Measurements from ENCODE around the gene TENM3. TPM values are rescaled to one million over a fixed set of nuclear protein-coding genes. Genes with fewer than 3 reads are reported as not detected.

The TENM3 gene
- polyA plus RNA-seq, 1 experiment, result 54.9 TPM

- ChIA-PET CTCF (no interaction called here), POLR2A (no interaction called here)
- peaks cover 27% of the 10 kb centered on the region for H3K27me3 ChIP-seq (ENCODE audit: control insufficient read depth, insufficient read depth, low read length)
- no peak overlapping the region for H3K27ac ChIP-seq (ENCODE audit: low read depth, low read length)
- no peaks in the 10 kb centered on the region for H3K9me3 ChIP-seq (ENCODE audit: control insufficient read depth, insufficient read depth, low read length)
- DNase-seq (ENCODE audit: low read depth, low spot score), result no peak
- no peak overlapping the region for H3K4me3 ChIP-seq (ENCODE audit: low read depth, low read length)
- peak; percentile 29 for TF ChIP-seq CTCF (IDR thresholded peaks at IDR 0.05; ENCODE audit: low read depth, low read length)
These were observed 592.0 kb downstream of the TENM3 start for GRCh38 chr4:182835006-182835740.

GRCh38 chr4:182837831-182838230, 594.6 kb downstream of the TENM3 start:
- TF ChIP-seq CTCF (IDR thresholded peaks at IDR 0.05; ENCODE audit: low read depth, low read length), result no peak
- no peak overlapping the region for H3K27ac ChIP-seq (ENCODE audit: low read depth, low read length)
- peaks cover 4% of the 10 kb centered on the region; the same call in 1 of the 2 replicates for H3K9me3 ChIP-seq (ENCODE audit: control insufficient read depth, insufficient read depth, low read length)
- CTCF ChIA-PET, result no interaction called here
- POLR2A ChIA-PET, result no interaction called here
- H3K27me3 ChIP-seq (ENCODE audit: control insufficient read depth, insufficient read depth, low read length), result peaks cover 15% of the 10 kb centered on the region
- DNase-seq (ENCODE audit: low read depth, low spot score), result no peak
- H3K4me3 ChIP-seq (ENCODE audit: low read depth, low read length), result no peak overlapping the region

- ChIA-PET POLR2A (interaction anchor here (0.6 kb wide), 1 partner anchor 8 kb away, joined by 6 read pairs; no protein-coding TSS in a partner anchor), CTCF (no interaction called here)
- Histone ChIP-seq H3K27me3 (ENCODE audit: control insufficient read depth, insufficient read depth, low read length) (peaks cover 15% of the 10 kb centered on the region), H3K27ac (ENCODE audit: low read depth, low read length) (no peak overlapping the region), H3K4me3 (ENCODE audit: low read depth, low read length) (no peak overlapping the region), H3K9me3 (ENCODE audit: control insufficient read depth, insufficient read depth, low read length) (peaks cover 4% of the 10 kb centered on the region; the same call in 1 of the 2 replicates)
- TF ChIP-seq CTCF (IDR thresholded peaks at IDR 0.05; ENCODE audit: low read depth, low read length), result no peak
- no peak for DNase-seq (ENCODE audit: low read depth, low spot score)
These were observed 595.3 kb downstream of the TENM3 start for GRCh38 chr4:182838535-182838934.

DNA sequence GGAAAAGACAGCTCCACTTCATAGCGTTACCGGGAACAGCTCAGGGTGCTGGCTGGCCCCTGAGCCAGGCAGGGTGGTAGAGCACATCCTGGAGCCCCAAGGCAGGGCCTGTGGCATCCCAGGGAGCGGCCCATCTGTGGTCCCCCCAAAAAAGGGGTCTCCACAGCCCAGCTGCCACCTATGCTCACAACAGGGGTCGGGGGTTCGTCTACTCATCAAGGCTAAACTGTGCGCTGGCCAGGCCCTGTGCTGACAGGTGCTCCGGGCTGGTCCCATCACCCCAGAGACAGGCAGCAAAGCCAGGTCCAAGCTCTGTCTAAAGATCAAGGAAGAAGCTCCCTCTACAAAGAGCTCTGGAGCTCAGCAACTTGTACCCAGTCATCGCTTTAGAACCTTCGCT, 596.1 kb downstream of the TENM3 start:
- Histone ChIP-seq H3K27me3 (ENCODE audit: control insufficient read depth, insufficient read depth, low read length) (peaks cover 18% of the 10 kb centered on the region), H3K4me3 (ENCODE audit: low read depth, low read length) (no peak overlapping the region), H3K9me3 (ENCODE audit: control insufficient read depth, insufficient read depth, low read length) (peaks cover 4% of the 10 kb centered on the region; the same call in 1 of the 2 replicates), H3K27ac (ENCODE audit: low read depth, low read length) (no peak overlapping the region)
- DNase-seq (ENCODE audit: low read depth, low spot score), result no peak
- TF ChIP-seq CTCF (IDR thresholded peaks at IDR 0.05; ENCODE audit: low read depth, low read length), result no peak
- POLR2A ChIA-PET, result no interaction called here
- CTCF ChIA-PET, result no interaction called here

DNA sequence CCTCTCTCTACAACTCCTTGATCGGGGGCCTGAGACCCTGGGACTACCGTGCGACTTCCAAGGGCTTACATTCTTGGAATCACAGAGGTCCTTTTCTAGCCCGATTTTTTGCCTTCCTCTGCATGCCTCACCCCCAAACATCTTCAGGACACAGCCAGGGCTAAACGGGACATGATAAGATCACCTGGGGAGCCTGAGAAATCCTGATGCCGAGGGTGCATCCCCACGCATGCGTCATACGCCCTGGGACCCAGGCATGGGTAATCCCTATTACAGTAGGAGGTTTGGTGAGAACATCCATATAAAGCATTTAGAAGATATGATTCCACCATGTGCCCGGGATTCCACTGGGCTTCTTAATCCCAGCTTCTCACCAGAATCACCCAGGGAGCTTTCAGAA, 596.9 kb downstream of the TENM3 start:
- H3K4me3 ChIP-seq (ENCODE audit: low read depth, low read length), result no peak overlapping the region
- no peak overlapping the region for H3K27ac ChIP-seq (ENCODE audit: low read depth, low read length)
- peaks cover 22% of the 10 kb centered on the region for H3K27me3 ChIP-seq (ENCODE audit: control insufficient read depth, insufficient read depth, low read length)
- DNase-seq (ENCODE audit: low read depth, low spot score), result no peak
- no peak for TF ChIP-seq CTCF (IDR thresholded peaks at IDR 0.05; ENCODE audit: low read depth, low read length)
- H3K9me3 ChIP-seq (ENCODE audit: control insufficient read depth, insufficient read depth, low read length), result peaks cover 7% of the 10 kb centered on the region; the same call in 1 of the 2 replicates
- CTCF ChIA-PET, result no interaction called here
- POLR2A ChIA-PET, result no interaction called here
